Measurements from ENCODE around the gene THBS3.

Gene THBS3

DNA sequence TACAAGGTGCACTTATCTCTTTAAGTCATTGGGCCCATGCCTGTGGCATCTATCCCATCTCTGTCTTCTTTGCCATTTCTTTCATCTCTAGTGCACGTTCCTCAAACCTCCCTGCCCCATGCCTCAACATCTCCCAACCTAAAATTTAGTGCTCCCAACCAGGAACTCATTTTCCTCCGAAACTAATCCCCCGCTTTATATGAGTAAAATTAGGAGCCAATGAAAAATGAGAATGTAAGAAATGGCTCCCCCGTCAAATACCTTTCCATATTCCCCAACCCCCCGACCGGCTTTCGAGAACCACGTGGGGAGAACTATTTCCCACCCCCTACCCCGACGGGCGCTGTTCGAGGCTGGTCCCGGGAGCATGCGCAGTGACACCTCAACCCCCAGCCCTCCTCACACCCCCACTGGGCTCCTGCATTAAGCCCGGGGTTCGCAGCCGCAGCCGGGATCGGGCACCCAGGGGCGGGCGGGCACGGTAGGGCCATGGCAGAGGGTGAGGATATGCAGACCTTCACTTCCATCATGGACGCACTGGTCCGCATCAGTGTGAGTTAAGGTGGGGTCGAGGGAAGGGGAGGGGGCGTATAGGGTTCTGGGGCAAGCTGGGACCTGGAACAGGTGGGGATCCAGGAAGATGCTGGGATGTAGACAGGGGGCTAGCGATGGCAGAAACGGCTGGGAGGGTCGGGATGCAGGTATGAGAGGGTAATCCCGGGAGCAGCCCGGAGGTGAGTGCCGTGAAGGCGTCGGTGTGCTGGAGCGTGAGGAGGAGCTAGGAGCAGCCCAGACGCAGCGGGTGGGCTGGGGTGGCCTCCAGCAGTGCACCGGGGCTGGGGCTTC lies 34.0 kb downstream of the THBS3 start, which contains the start of gene TRIM46:
Gene TRIM46 (plus strand): TSS at position 372 of the 846 bp plus-strand sequence. CDS start 118 bp downstream, at position 490.
- TF ChIP-seq, protein P1, sequence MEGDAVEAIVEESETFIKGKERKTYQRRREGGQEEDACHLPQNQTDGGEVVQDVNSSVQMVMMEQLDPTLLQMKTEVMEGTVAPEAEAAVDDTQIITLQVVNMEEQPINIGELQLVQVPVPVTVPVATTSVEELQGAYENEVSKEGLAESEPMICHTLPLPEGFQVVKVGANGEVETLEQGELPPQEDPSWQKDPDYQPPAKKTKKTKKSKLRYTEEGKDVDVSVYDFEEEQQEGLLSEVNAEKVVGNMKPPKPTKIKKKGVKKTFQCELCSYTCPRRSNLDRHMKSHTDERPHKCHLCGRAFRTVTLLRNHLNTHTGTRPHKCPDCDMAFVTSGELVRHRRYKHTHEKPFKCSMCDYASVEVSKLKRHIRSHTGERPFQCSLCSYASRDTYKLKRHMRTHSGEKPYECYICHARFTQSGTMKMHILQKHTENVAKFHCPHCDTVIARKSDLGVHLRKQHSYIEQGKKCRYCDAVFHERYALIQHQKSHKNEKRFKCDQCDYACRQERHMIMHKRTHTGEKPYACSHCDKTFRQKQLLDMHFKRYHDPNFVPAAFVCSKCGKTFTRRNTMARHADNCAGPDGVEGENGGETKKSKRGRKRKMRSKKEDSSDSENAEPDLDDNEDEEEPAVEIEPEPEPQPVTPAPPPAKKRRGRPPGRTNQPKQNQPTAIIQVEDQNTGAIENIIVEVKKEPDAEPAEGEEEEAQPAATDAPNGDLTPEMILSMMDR (IDR thresholded peaks at IDR 0.05): 0 out of 2 replicates have a peak, but pooled peaks have one; percentile 31

DNA sequence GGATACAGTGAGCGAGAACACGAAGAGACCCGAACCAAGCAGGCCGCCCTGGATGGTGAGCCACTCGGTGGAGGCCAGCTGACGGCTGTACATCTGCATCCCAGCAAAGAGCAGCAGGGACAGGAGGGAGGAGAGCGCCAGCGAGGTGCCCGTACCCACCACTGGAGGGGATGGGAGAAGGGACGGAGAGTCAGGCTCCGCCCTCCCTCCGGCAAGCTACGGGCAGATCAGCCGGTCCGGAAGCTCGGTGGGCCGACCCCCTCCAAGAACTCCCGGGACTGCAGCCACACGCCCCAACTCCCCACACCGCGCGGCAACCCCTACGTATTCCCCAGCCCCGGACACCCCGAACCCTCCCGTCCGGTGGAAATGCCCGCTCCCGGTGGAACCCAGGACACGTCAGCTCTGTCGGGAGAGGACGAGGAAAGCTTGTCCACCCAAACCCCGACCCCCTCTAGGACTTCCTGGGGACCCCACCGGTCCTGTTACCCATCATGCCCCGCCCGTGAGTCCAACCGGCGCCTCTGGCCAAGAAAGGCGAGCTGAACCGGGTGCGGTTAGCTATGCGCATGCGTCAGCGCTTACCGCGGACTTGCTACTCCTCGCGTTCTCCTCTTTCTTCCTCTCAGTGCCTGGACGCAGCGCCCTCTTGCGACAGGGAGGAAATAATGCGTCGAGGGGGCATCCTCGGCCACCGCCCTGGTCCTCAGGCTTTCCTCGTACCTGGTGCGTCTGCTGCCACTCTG lies 34.8 kb downstream of the THBS3 start, which contains the start of gene KRTCAP2:
Gene KRTCAP2 (minus strand): TSS at position 573 of the 746 bp plus-strand sequence. CDS start 80 bp downstream, at position 493.
- TF ChIP-seq, protein P1 (IDR thresholded peaks at IDR 0.05): peak; percentile 99

DNA sequence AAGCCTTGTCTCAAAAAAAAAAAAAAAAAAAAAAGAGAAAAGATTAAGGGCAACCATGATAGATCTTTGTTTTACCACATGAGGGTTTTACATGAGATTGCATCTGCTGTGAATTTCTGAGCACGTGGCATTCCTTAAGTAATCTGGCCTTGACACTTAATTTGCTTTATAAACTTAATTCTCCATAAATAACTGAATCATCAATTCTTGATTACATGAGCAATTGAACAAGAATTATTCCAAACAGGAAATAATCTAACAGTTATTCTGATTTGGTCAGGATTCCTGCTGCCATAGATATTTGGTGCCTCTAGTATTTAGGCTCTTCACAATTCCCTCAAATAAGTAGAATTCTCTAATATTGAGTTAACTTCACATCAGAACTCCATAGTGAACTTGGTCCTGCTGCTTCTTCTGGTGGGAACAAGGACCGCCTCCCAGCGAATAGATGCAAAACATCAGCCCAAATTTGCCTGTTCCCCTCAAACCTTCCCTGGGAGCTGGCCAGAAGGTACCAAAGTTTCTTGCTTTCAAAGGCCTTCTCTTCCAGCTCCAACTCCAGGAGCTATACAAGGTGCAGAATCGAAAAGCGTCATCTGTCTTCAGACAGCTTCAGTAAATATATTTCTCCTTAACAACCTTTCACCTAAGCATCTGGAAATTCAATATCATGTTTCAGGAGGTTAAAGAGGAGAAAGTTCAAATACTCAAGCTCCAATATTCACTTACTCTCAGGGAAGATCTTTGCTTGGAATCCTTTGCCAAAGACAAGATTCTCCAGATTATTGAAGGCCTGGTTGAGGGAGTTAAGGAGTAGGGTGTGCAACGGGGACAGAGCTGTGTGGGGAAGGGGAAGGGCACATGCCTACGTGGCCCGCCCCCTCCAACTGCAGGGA lies 35.6 kb downstream of the THBS3 start:
- TF ChIP-seq, protein P1 (IDR thresholded peaks at IDR 0.05): no peak

DNA sequence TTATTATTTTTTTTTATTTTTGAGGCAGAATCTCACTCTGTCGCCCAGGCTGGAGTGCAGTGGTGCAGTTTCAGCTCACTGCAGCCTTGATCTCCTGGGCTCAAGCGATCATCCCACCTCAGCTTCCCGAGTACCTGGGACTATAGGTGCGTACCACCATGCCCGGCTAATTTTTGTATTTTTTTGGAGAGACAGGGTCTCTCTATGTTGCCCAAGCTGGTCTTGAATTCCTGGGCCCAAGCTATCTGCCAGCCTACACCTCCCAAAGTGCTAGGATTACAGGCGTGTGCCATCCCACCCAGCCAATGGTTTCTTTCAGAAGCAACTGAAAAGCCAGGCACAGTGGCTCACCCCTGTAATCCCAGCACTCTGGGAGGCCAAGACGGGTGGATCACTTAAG lies 36.9 kb downstream of the THBS3 start:
- TF ChIP-seq, protein P1 (IDR thresholded peaks at IDR 0.05): no peak

DNA sequence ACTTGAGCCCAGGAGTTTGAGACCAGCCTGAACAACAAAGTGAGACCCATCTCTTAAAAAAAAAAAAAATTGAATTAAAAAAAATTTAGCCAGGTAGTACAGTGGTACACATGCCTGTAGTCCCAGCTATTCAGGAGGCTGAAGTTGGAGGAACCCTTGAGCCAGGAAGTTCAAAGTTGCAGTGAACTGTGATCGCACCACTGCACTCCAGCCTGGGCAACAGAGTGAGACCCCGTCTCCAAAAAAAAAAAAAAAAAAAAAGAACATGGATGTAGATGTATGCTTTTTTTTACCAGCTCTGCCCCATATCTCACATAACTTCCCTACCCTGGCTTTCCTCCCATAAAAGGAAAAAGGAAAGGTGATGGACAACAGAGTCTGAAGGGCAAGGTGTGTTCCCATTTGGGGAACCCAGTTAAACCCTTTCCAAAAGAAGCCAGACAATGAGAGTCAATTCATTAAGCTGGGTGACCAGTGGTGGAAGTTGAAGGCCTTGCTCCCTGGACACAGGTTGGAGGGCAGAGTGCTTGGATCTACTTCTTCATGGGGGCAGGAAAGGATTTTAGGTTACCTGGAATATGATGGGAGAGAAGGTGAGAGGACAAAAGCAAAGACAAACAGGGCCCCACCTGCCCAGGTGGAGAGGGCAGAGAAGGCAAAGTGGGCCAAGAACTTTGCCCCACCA lies 37.5 kb downstream of the THBS3 start:
- TF ChIP-seq, protein P1 (IDR thresholded peaks at IDR 0.05): no peak

DNA sequence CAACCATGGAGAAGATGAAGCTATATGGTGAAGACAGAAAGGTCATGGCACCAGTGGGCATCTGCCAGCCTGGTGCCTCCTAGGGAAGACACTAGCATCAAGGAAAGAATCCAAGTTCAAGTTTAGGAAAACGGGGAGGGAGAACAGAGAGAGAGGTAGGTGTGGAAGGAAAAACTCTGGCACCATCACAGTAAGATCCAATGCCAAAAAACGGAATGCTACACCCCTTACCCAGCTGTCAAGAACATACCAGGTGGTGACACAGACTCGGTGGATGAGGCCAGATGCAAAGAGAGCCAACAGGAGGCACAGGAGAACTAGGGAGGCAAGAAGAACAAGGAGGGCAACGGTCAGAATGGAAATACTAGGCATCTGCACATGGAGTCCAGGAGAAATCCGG lies 38.2 kb downstream of the THBS3 start:
- TF ChIP-seq, protein P1 (IDR thresholded peaks at IDR 0.05): no peak
